ENCODE measurements around the gene DIS3L2. TPM values are rescaled to one million over a fixed set of nuclear protein-coding genes. Genes with fewer than 3 reads are reported as not detected.

DIS3L2 gene
- total RNA-seq, 4 donors from 2014 or later, result 52.8 to 74.9 (median 61.8) TPM

- TF ChIP-seq EP300 (IDR thresholded peaks at IDR 0.05), result no peak
- no peak for TF ChIP-seq POLR2A (IDR thresholded peaks at IDR 0.05)
- TF ChIP-seq CTCF (IDR thresholded peaks at IDR 0.05), result no peak
These were observed 320.5 kb downstream of the DIS3L2 start for GRCh38 chr2:232281858-232282507.

GRCh38 chr2:232282508-232283055, 321.1 kb downstream of the DIS3L2 start:
- H3K27me3 ChIP-seq, result no peaks in the 10 kb centered on the region
- WGBS, 2 donors, result 75 to 82% methylated on average over 9 of the region's 9 CpGs
- H3K36me3 ChIP-seq, result peaks cover 0 to 26% (median 0%) of the 10 kb centered on the region in 3 donors
- H3K9me3 ChIP-seq, result peaks cover 0 to 6% (median 0%) of the 10 kb centered on the region in 4 donors
- H3K27ac ChIP-seq, result no peak overlapping the region
- no peak for DNase-seq (ENCODE audit: low spot score in 2 of 2)
- TF ChIP-seq CTCF (IDR thresholded peaks at IDR 0.05) (no peak), POLR2A (IDR thresholded peaks at IDR 0.05) (no peak), EP300 (IDR thresholded peaks at IDR 0.05) (no peak)
- peaks cover 0 to 10% (median 0%) of the 10 kb centered on the region in 4 donors for H3K4me1 ChIP-seq
- H3K4me3 ChIP-seq, result no peak overlapping the region

More at GRCh38 chr2:232281858-232282507, 320.5 kb downstream of the DIS3L2 start:
- 62 to 68% methylated on average over 6 of the region's 6 CpGs for WGBS, 2 donors
- no peaks in the 10 kb centered on the region for H3K27me3 ChIP-seq
- no peak for DNase-seq (ENCODE audit: low spot score in 2 of 2)
- no peak overlapping the region for H3K4me3 ChIP-seq
- H3K36me3 ChIP-seq, result peaks cover 0 to 29% (median 0%) of the 10 kb centered on the region in 3 donors
- H3K27ac ChIP-seq, result no peak overlapping the region
- H3K4me1 ChIP-seq, result peaks cover 0 to 4% (median 0%) of the 10 kb centered on the region in 4 donors
- H3K9me3 ChIP-seq, result peaks cover 0 to 6% (median 0%) of the 10 kb centered on the region in 4 donors

GRCh38 chr2:232286001-232286868, 324.7 kb downstream of the DIS3L2 start:
- H3K4me3 ChIP-seq, result no peak overlapping the region
- H3K4me1 ChIP-seq, result peaks cover 0 to 23% (median 0%) of the 10 kb centered on the region in 4 donors
- no peak overlapping the region for H3K27ac ChIP-seq
- H3K36me3 ChIP-seq, result peaks cover 0 to 6% (median 0%) of the 10 kb centered on the region in 3 donors
- H3K9me3 ChIP-seq, result no peaks in the 10 kb centered on the region
- TF ChIP-seq EP300 (IDR thresholded peaks at IDR 0.05) (no peak), CTCF (IDR thresholded peaks at IDR 0.05) (no peak), POLR2A (IDR thresholded peaks at IDR 0.05) (no peak)
- WGBS, 2 donors, result 81 to 84% methylated on average over 5 of the region's 5 CpGs
- H3K27me3 ChIP-seq, result no peaks in the 10 kb centered on the region
- DNase-seq (ENCODE audit: low spot score in 2 of 2), result no peak

- DNase-seq (ENCODE audit: low spot score in 2 of 2), result no peak
- H3K4me3 ChIP-seq, result no peak overlapping the region
- H3K36me3 ChIP-seq, result peaks cover 0 to 6% (median 0%) of the 10 kb centered on the region in 3 donors
- no peaks in the 10 kb centered on the region for H3K9me3 ChIP-seq
- no peaks in the 10 kb centered on the region for H3K27me3 ChIP-seq
- 89 to 97% methylated on average over 6 to 7 of the region's 8 CpGs for WGBS, 2 donors
- peaks cover 0 to 33% (median 0%) of the 10 kb centered on the region in 4 donors for H3K4me1 ChIP-seq
- TF ChIP-seq POLR2A (IDR thresholded peaks at IDR 0.05), result no peak
- TF ChIP-seq CTCF (IDR thresholded peaks at IDR 0.05), result no peak
- TF ChIP-seq EP300 (IDR thresholded peaks at IDR 0.05), result no peak
- no peak overlapping the region for H3K27ac ChIP-seq
These were observed 325.8 kb downstream of the DIS3L2 start for GRCh38 chr2:232287316-232287715.
